ENCODE measurements around the gene AMN1.

DNA sequence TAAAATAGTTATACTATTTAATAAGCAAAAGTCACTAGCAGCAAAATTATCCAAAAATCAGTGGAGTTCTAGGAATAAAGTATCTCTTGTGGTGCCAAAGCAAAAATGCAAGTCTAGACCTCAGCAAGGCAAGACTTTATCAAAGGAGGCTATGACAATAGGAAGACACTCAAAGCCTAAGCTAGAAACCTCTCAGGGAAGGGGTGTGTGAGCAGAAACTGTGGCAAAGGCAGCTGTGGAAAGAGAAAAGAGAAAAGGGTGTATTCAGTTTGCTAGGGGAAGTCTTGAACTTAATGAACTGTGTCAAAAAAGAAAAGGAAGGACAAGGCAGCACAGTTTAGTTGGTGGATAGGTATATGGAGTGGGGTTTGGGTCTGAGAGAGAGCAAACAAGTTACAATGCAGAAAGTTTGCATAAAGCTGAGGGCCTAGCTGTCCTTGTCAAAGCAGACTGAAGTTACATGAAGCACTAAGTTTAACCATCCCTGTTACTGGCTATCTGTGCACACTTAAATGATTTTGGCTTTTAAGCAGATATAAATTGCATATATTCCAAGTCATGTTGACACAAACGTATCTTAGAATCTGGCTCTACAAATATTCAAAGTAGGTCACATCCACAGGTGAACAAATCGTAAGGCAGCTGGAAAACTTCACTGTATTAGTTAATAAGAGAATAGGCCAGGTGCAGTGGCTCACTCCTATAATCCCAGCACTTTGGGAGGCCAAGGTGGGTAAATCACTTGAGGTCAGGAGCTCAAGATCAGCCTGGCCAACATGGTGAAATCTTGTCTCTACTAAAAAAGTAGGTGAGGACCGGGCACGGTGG, 31.0 kb upstream of the AMN1 start:
- TF ChIP-seq GATA2 (IDR thresholded peaks at IDR 0.05; ENCODE audit: low read depth, low read length) (no peak), GATA3 (IDR thresholded peaks at IDR 0.05; ENCODE audit: low read depth, low read length) (no peak)

Data from SH-SY5Y (cell line).